SK-N-SH (cell line): Measurements from ENCODE around the gene ROS1. TPM values are rescaled to one million over a fixed set of nuclear protein-coding genes. Genes with fewer than 3 reads are reported as not detected.

Experiments
- CTCF ChIA-PET: fragments of 300-600, 350-600 bp; formaldehyde crosslinking; extraction: SDS; loops from one replicate; lab custom pipeline; 2021; lab: Yijun Ruan, JAX
- POLR2A ChIA-PET: fragments of 350-600 bp; sonication (Branson Sonifier 250); formaldehyde crosslinking; extraction: SDS; loops from one replicate; lab custom pipeline; 2020; ENCODE audit warnings: antibody characterized with exemption, inconsistent platforms; lab: Yijun Ruan, JAX
- DNase-seq: peaks from one replicate; pipeline ENCODE4 v3.0.0; 2012
- H2AFZ ChIP-seq: fragments of 200-600 bp; sonication (generic); 2 replicates; pipeline ENCODE4 v1.8.1; 2016; ENCODE audit warnings: antibody characterized with exemption, mild to moderate bottlenecking, low read depth
- H3F3A ChIP-seq: fragments of 200-600 bp; sonication (generic); replicated peaks from 2 replicates; pipeline ENCODE3; 2016; ENCODE audit warnings: antibody characterized with exemption, mild to moderate bottlenecking; ENCODE audit not compliant: insufficient read depth
- H3K27ac ChIP-seq, 2 experiments: fragments of 200-500 bp in 1 of 2; fragments of 200-600 bp in 1 of 2; sonication (Bioruptor generic) in 1 of 2; sonication (generic), shearing (Covaris generic) in 1 of 2; 2 replicates each; pipeline versions ENCODE4 v1.5.1 to v1.6.1; 2014 to 2016; ENCODE audit warnings: low read depth in 2 of 2, inconsistent platforms in 1 of 2, low read length in 1 of 2, mild to moderate bottlenecking in 1 of 2, mixed read lengths in 1 of 2
- H3K27me3 ChIP-seq: fragments of 200-600 bp; sonication (generic), shearing (Covaris generic); 2 replicates; pipeline ENCODE4 v1.6.1; 2016; ENCODE audit warnings: mixed run types; ENCODE audit not compliant: insufficient read depth
- H3K36me3 ChIP-seq, 2 experiments: fragments of 200-500 bp in 1 of 2; fragments of 200-600 bp in 1 of 2; sonication (Bioruptor generic) in 1 of 2; sonication (generic) in 1 of 2; replicated peaks in 1 of 2; 2 replicates each; pipeline versions ENCODE3 to v1.5.1; 2014 to 2016; ENCODE audit warnings: low read length in 1 of 2, mild to moderate bottlenecking in 1 of 2; ENCODE audit not compliant: insufficient read depth in 2 of 2, control insufficient read depth in 1 of 2
- H3K4me1 ChIP-seq, 2 experiments: fragments of 200-500 bp in 1 of 2; fragments of 200-600 bp in 1 of 2; sonication (Bioruptor generic) in 1 of 2; sonication (generic), shearing (Covaris generic) in 1 of 2; 2 replicates each; pipeline versions ENCODE4 v1.5.1 to v1.6.1; 2014 to 2016; ENCODE audit warnings: low read depth in 1 of 2, low read length in 1 of 2, mixed run types in 1 of 2; ENCODE audit not compliant: insufficient read depth in 2 of 2, control insufficient read depth in 1 of 2
- H3K4me2 ChIP-seq: fragments of 200-600 bp; sonication (generic), shearing (Covaris generic); 2 replicates; pipeline ENCODE4 v1.6.1; 2017; ENCODE audit warnings: mixed run types
- H3K4me3 ChIP-seq, 2 experiments: fragments of 200-500 bp in 1 of 2; fragments of 200-600 bp in 1 of 2; sonication (Bioruptor generic) in 1 of 2; sonication (generic), shearing (Covaris generic) in 1 of 2; 2 replicates each; pipeline versions ENCODE4 v1.5.1 to v1.8.1; 2014 to 2016; ENCODE audit warnings: low read depth in 2 of 2, inconsistent platforms in 1 of 2, low read length in 1 of 2, mild to moderate bottlenecking in 1 of 2, mixed read lengths in 1 of 2, moderate library complexity in 1 of 2
- H3K79me2 ChIP-seq: fragments of 200-600 bp; sonication (generic); 2 replicates; pipeline ENCODE4 v1.8.1; 2017; ENCODE audit warnings: mild to moderate bottlenecking; ENCODE audit not compliant: insufficient read depth
- H3K9ac ChIP-seq: fragments of 200-600 bp; sonication (generic); 2 replicates; pipeline ENCODE4 v1.6.1; 2017; ENCODE audit warnings: mixed run types
- H3K9me2 ChIP-seq: fragments of 200-600 bp; sonication (generic); 2 replicates; pipeline ENCODE4 v1.6.1; 2017; ENCODE audit warnings: mixed run types
- H3K9me3 ChIP-seq: fragments of 200-600 bp; sonication (generic); 2 replicates; pipeline ENCODE4 v1.6.1; 2017; ENCODE audit warnings: mixed run types, mild to moderate bottlenecking, moderate library complexity
- H4K20me1 ChIP-seq: fragments of 200-600 bp; sonication (generic); 2 replicates; pipeline ENCODE4 v1.6.1; 2017; ENCODE audit warnings: mild to moderate bottlenecking, mixed run types; ENCODE audit not compliant: insufficient read depth
- CHD2 ChIP-seq: fragments of 150-350 bp; IDR thresholded peaks from 2 replicates; pipeline ENCODE4 v1.6.1; 2018; ENCODE audit warnings: low read length; ENCODE audit not compliant: partially characterized antibody
- ELF1 ChIP-seq: IDR thresholded peaks from 2 replicates; pipeline ENCODE4 v1.4.0; 2012
- EP300 ChIP-seq, 2 experiments: IDR thresholded peaks; 2 replicates each; pipeline versions ENCODE4 v1.4.0 to v1.6.1; 2012; ENCODE audit warnings: borderline replicate concordance in 1 of 2, low read depth in 1 of 2, low read length in 1 of 2
- EZH2phosphoT487 ChIP-seq: fragments of 200-600 bp; sonication (generic); IDR thresholded peaks from 2 replicates; pipeline ENCODE4 v1.6.1; 2017; ENCODE audit warnings: low read depth, mixed run types, mild to moderate bottlenecking, antibody characterized with exemption, moderate library complexity, borderline replicate concordance
- GATA2 ChIP-seq: sonication (generic); formaldehyde crosslinking; IDR thresholded peaks from 2 replicates; pipeline ENCODE4 v1.5.0; 2020; ENCODE audit warnings: mild to moderate bottlenecking, missing genetic modification reagents
- MEF2A ChIP-seq: IDR thresholded peaks from 2 replicates; pipeline ENCODE4 v1.4.0; 2012; ENCODE audit warnings: low read depth, borderline replicate concordance
- MXI1 ChIP-seq: IDR thresholded peaks from 2 replicates; pipeline ENCODE4 v1.6.1; 2012; ENCODE audit warnings: mild to moderate bottlenecking, low read depth, low read length, improper control_type of control experiment
- NFIC ChIP-seq: IDR thresholded peaks from 2 replicates; pipeline ENCODE4 v1.4.0; 2012; ENCODE audit warnings: borderline replicate concordance
- RCOR1 ChIP-seq: fragments of 150-350 bp; IDR thresholded peaks from 2 replicates; pipeline ENCODE4 v1.6.1; 2017; ENCODE audit warnings: antibody characterized with exemption, low read length
- RFX5 ChIP-seq: IDR thresholded peaks from 2 replicates; pipeline ENCODE4 v1.6.1; 2012; ENCODE audit warnings: mild to moderate bottlenecking, improper control_type of control experiment, low read length
- RXRA ChIP-seq: IDR thresholded peaks from 2 replicates; pipeline ENCODE4 v1.4.0; 2012; ENCODE audit warnings: low read depth, mild to moderate bottlenecking, borderline replicate concordance
- SIN3A ChIP-seq: IDR thresholded peaks from 2 replicates; pipeline ENCODE4 v1.6.1; 2012; ENCODE audit warnings: low read depth, mild to moderate bottlenecking, low read length, moderate library complexity, borderline replicate concordance
- SMC3 ChIP-seq: IDR thresholded peaks from 2 replicates; pipeline ENCODE4 v1.6.1; 2012; ENCODE audit warnings: low read depth, low read length, improper control_type of control experiment
- TAF1 ChIP-seq: IDR thresholded peaks from 2 replicates; pipeline ENCODE4 v1.6.1; 2012; ENCODE audit warnings: low read depth, mild to moderate bottlenecking, low read length, moderate library complexity, borderline replicate concordance
- TCF12 ChIP-seq: IDR thresholded peaks from 2 replicates; pipeline ENCODE4 v1.4.0; 2012
- YY1 ChIP-seq: IDR thresholded peaks from 2 replicates; pipeline ENCODE4 v1.4.0; 2012; ENCODE audit warnings: low read depth, mild to moderate bottlenecking
- WGBS: methylation state at CpG from one replicate; pipeline ENCODE4 v1.1.6; 2017; ENCODE audit warnings: low lambda C conversion rate; 5-methylcytosine and 5-hydroxymethylcytosine counted together
- polyA plus RNA-seq, 3 experiments: library from polyadenylated mRNA; depleted of rRNA; stranded (reverse); fragments of >200 nt; gene quantifications; 2 replicates each; pipeline ENCODE4 v1.2.3, GENCODE V29; 2012
- TF ChIP-seq, protein P1 (sequence below): fragments of 200-600 bp; sonication (generic); IDR thresholded peaks from 2 replicates; pipeline ENCODE4 v1.6.1; 2017; ENCODE audit warnings: antibody characterized with exemption, mild to moderate bottlenecking, moderate library complexity
- TF ChIP-seq, protein P2 (sequence below): IDR thresholded peaks from 2 replicates; pipeline ENCODE4; 2012
- TF ChIP-seq, protein P3 (sequence below): IDR thresholded peaks from 2 replicates; pipeline ENCODE4 v1.4.0; 2012; ENCODE audit warnings: low read depth, borderline replicate concordance

Gene ROS1
- polyA plus RNA-seq, 1 of the 3 experiments (the other 2 are of a cell fraction): 1.8 TPM

DNA sequence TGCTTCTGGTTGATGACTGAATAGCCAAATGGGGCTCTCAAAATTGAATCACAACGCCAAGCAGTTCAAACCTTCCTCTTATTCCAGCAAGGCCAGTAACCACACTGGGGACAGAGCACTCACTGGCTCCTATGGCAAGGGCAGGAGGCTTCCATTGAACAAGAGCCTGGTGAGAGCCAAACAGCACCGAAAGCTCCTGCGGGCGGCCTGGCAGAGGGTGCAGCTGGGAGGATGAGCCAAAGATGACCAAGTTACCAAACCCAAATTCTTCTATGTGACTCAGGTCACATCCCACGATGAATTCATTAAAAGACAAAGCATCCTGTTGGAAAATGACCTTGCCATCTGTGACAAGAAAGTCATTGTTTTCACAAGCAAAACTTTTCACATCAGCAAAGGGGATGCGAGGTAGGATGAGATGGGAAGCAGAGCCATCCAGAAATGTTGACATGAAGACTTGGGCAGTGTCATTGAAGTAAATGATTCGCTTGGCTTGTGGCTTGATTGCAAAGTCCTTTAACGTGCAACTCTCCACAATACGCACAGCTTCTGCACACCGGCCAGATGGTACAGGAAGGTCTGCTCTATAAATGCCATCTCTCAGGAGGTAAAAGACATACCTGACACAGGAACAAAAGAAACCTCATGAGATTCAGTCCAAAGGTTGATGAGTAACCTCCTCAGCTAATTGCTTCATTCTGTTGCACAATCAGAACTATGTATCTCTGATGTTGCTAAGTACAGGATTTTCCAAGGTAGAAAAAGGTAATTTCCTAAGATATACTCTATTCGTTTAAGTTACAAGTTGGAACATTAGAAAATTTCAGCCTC, 36.3 kb downstream of the ROS1 start:
- 13% methylated on average over 11 of the region's 11 CpGs for WGBS
- CTCF ChIA-PET: interaction anchor here (1.4 kb wide), 1 partner anchor 61 kb away, joined by 3 read pairs; no protein-coding TSS in a partner anchor
- TF ChIP-seq EZH2phosphoT487 (no peak), SIN3A (no peak), YY1 (no peak), SMC3 (no peak), NFIC (no peak), ELF1 (no peak)
- TF ChIP-seq, protein P1, sequence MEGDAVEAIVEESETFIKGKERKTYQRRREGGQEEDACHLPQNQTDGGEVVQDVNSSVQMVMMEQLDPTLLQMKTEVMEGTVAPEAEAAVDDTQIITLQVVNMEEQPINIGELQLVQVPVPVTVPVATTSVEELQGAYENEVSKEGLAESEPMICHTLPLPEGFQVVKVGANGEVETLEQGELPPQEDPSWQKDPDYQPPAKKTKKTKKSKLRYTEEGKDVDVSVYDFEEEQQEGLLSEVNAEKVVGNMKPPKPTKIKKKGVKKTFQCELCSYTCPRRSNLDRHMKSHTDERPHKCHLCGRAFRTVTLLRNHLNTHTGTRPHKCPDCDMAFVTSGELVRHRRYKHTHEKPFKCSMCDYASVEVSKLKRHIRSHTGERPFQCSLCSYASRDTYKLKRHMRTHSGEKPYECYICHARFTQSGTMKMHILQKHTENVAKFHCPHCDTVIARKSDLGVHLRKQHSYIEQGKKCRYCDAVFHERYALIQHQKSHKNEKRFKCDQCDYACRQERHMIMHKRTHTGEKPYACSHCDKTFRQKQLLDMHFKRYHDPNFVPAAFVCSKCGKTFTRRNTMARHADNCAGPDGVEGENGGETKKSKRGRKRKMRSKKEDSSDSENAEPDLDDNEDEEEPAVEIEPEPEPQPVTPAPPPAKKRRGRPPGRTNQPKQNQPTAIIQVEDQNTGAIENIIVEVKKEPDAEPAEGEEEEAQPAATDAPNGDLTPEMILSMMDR: no peak
- TF ChIP-seq, protein P2, sequence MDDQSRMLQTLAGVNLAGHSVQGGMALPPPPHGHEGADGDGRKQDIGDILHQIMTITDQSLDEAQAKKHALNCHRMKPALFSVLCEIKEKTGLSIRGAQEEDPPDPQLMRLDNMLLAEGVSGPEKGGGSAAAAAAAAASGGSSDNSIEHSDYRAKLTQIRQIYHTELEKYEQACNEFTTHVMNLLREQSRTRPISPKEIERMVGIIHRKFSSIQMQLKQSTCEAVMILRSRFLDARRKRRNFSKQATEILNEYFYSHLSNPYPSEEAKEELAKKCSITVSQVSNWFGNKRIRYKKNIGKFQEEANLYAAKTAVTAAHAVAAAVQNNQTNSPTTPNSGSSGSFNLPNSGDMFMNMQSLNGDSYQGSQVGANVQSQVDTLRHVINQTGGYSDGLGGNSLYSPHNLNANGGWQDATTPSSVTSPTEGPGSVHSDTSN: no peak
- H3K9me3 ChIP-seq: no peaks in the 10 kb centered on the region
- no peak overlapping the region for H3K4me3 ChIP-seq
- H2AFZ ChIP-seq: no peak overlapping the region
- POLR2A ChIA-PET: no interaction called here
- no peaks in the 10 kb centered on the region for H3F3A ChIP-seq
- H3K79me2 ChIP-seq: no peaks in the 10 kb centered on the region
- H3K27me3 ChIP-seq: no peaks in the 10 kb centered on the region
- no peak overlapping the region for H3K4me2 ChIP-seq
- no peak for DNase-seq
- H3K4me1 ChIP-seq: no peaks in the 10 kb centered on the region
- H3K36me3 ChIP-seq: no peaks in the 10 kb centered on the region
- no peaks in the 10 kb centered on the region for H4K20me1 ChIP-seq
- H3K9ac ChIP-seq: no peak overlapping the region
- no peaks in the 10 kb centered on the region for H3K9me2 ChIP-seq
- H3K27ac ChIP-seq: no peak overlapping the region

DNA sequence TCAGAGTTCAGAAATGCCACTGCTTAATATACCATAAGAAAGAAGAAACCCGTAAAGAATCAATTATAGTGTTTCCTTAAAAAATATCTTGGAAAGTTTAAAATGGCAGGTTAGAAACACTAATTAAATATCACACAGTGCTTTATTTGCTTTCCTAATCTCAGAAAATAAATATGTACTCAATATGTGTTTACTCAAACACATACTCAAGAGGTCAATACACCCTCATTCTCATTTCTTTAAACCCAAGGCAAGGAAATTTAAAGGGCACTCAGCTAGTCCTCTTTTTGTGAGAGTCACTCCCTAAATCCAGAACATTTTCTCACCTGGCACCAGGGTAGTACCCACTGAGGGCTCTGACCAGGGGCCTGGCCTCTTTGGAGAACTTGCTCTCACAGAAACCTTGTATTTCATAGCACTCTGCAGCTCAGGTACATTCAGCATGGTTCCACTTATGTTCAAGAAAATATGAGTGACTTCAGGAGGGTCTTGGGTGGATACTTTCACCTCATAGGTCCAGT, 38.2 kb downstream of the ROS1 start:
- no peaks in the 10 kb centered on the region for H3K9me2 ChIP-seq
- WGBS: 59% methylated on average over 1 of the region's 1 CpG
- ChIA-PET CTCF (interaction anchor here (0.6 kb wide), 1 partner anchor 63 kb away, joined by 3 read pairs; no protein-coding TSS in a partner anchor), POLR2A (no interaction called here)
- no peak for TF ChIP-seq EZH2phosphoT487
- no peak for TF ChIP-seq ELF1
- TF ChIP-seq MEF2A: no peak
- TF ChIP-seq EP300 (IDR thresholded peaks at IDR 0.05; ENCODE audit: borderline replicate concordance in 1 of 2, low read depth in 1 of 2, low read length in 1 of 2): no peak
- TF ChIP-seq GATA2: no peak
- TF ChIP-seq TAF1: no peak
- TF ChIP-seq CHD2: no peak
- no peak for TF ChIP-seq NFIC
- TF ChIP-seq, protein P3, sequence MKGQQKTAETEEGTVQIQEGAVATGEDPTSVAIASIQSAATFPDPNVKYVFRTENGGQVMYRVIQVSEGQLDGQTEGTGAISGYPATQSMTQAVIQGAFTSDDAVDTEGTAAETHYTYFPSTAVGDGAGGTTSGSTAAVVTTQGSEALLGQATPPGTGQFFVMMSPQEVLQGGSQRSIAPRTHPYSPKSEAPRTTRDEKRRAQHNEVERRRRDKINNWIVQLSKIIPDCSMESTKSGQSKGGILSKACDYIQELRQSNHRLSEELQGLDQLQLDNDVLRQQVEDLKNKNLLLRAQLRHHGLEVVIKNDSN: no peak
- TF ChIP-seq, protein P1: no peak
- no peak for TF ChIP-seq YY1
- TF ChIP-seq TCF12: no peak
- TF ChIP-seq RCOR1: no peak
- TF ChIP-seq RFX5: no peak
- TF ChIP-seq RXRA: no peak
- TF ChIP-seq MXI1: no peak
- TF ChIP-seq SMC3: no peak
- H2AFZ ChIP-seq: no peak overlapping the region
- no peak overlapping the region for H3K9ac ChIP-seq
- H3K27ac ChIP-seq: no peak overlapping the region
- no peaks in the 10 kb centered on the region for H3K9me3 ChIP-seq
- DNase-seq: no peak
- no peaks in the 10 kb centered on the region for H4K20me1 ChIP-seq
- no peaks in the 10 kb centered on the region for H3K27me3 ChIP-seq
- H3K36me3 ChIP-seq: no peaks in the 10 kb centered on the region
- H3F3A ChIP-seq: no peaks in the 10 kb centered on the region
- H3K4me2 ChIP-seq: no peak overlapping the region
- no peak overlapping the region for H3K4me3 ChIP-seq
- no peaks in the 10 kb centered on the region for H3K79me2 ChIP-seq
- no peaks in the 10 kb centered on the region for H3K4me1 ChIP-seq
